PC-3 (cell line): Measurements from ENCODE around the gene TIMP1. TPM values are rescaled to one million over a fixed set of nuclear protein-coding genes. Genes with fewer than 3 reads are reported as not detected.

Source experiments
- ATAC-seq: fragments of 200-7000 bp; cut with Tn5 transposase; 2 replicates; pipeline ENCODE4 v1.9.1; 2020; ENCODE audit warnings: mild to moderate bottlenecking, moderate library complexity
- BruUV-seq: library from RNA; stranded (reverse); fragments of 400-500 nt; replicated peaks from 2 replicates; lab custom pipeline; 2021; lab: Mats Ljungman, UMichigan
- CTCF ChIA-PET: fragments of 300-600 bp; sonication (Branson Sonifier 250); formaldehyde crosslinking; loops from one replicate; lab custom pipeline; 2022; ENCODE audit warnings: antibody characterized with exemption; lab: Charles Lee
- POLR2A ChIA-PET: fragments of 300-600 bp; sonication (Branson Sonifier 250); formaldehyde crosslinking; loops from one replicate; lab custom pipeline; 2022; ENCODE audit warnings: antibody characterized with exemption; ENCODE audit not compliant: unreplicated experiment; lab: Charles Lee
- DNase-seq: peaks from one replicate; pipeline ENCODE4 v3.0.0-alpha.2; 2015
- H2AFZ ChIP-seq: fragments of 300-600 bp; sonication (generic); 2 replicates; pipeline ENCODE4 v1.6.0; 2016; ENCODE audit warnings: antibody characterized with exemption, low read length
- H3F3A ChIP-seq: fragments of 300-600 bp; sonication (generic); one replicate; pipeline ENCODE4 v1.6.0; 2017; ENCODE audit warnings: antibody characterized with exemption, low read length, control low read depth, mild to moderate bottlenecking; ENCODE audit not compliant: unreplicated experiment
- H3K27ac ChIP-seq: fragments of 300-600 bp; sonication (generic); 2 replicates; pipeline ENCODE4 v1.5.1; 2016; ENCODE audit warnings: mild to moderate bottlenecking, low read length
- H3K27me3 ChIP-seq: fragments of 300-600 bp; sonication (generic); 2 replicates; pipeline ENCODE4 v1.6.1; 2016; ENCODE audit warnings: low read length, mixed read lengths
- H3K36me3 ChIP-seq: fragments of 300-600 bp; sonication (generic); 2 replicates; pipeline ENCODE4 v1.6.1; 2016; ENCODE audit warnings: low read depth, mixed run types, low read length, mixed read lengths
- H3K4me1 ChIP-seq: fragments of 300-600 bp; sonication (generic); 2 replicates; pipeline ENCODE4 v1.5.1; 2016; ENCODE audit warnings: low read length; ENCODE audit not compliant: insufficient read depth
- H3K4me2 ChIP-seq: fragments of 300-600 bp; sonication (generic); 2 replicates; pipeline ENCODE4 v1.6.0; 2016; ENCODE audit warnings: low read length
- H3K4me3 ChIP-seq: fragments of 300-600 bp; sonication (generic); 2 replicates; pipeline ENCODE4 v1.5.1; 2016; ENCODE audit warnings: mild to moderate bottlenecking, low read length, mixed read lengths
- H3K79me2 ChIP-seq: fragments of 300-600 bp; sonication (generic); 2 replicates; pipeline ENCODE4 v1.6.1; 2017; ENCODE audit warnings: low read length, mixed read lengths
- H3K9ac ChIP-seq: fragments of 300-600 bp; sonication (generic); 2 replicates; pipeline ENCODE4 v1.6.0; 2016; ENCODE audit warnings: mild to moderate bottlenecking, low read length
- H3K9me2 ChIP-seq: fragments of 300-600 bp; sonication (generic); replicated peaks from 2 replicates; pipeline ENCODE4 v1.6.1; 2016; ENCODE audit warnings: mixed run types, low read length, mixed read lengths
- H3K9me3 ChIP-seq: fragments of 300-600 bp; sonication (generic); 2 replicates; pipeline ENCODE4 v1.6.1; 2016; ENCODE audit warnings: low read length, mixed read lengths
- H4K20me1 ChIP-seq: fragments of 300-600 bp; sonication (generic); 2 replicates; pipeline ENCODE4 v1.6.1; 2016; ENCODE audit warnings: low read length, mixed read lengths
- EZH2 ChIP-seq: fragments of 300-600 bp; sonication (generic); IDR thresholded peaks from one replicate; pipeline ENCODE4 v1.6.1; 2017; ENCODE audit warnings: antibody characterized with exemption, mild to moderate bottlenecking, low read length; ENCODE audit not compliant: unreplicated experiment
- EZH2phosphoT487 ChIP-seq: fragments of 300-600 bp; sonication (generic); IDR thresholded peaks from 2 replicates; pipeline ENCODE4 v1.6.1; 2018; ENCODE audit warnings: mild to moderate bottlenecking, antibody characterized with exemption, low read length, borderline replicate concordance
- intact Hi-C: fragments of 100-400 bp; cut with micrococcal nuclease; formaldehyde crosslinking; loops from 2 replicates; pipeline ENCODE4 v1.9.0; 2023
- total RNA-seq: library from RNA; depleted of rRNA; stranded (reverse); fragments of >200 nt; gene quantifications from 2 replicates; pipeline ENCODE4 v1.2.3, GENCODE V29; 2014
- TF ChIP-seq, protein P1 (sequence below): fragments of 300-600 bp; sonication (generic); conservative IDR thresholded peaks from 2 replicates; pipeline ENCODE4 v1.5.1; 2017; ENCODE audit warnings: antibody characterized with exemption, low read depth, mild to moderate bottlenecking, low read length

TIMP1 gene
- total RNA-seq, 1 experiment from 2014 or later = 222 TPM

DNA sequence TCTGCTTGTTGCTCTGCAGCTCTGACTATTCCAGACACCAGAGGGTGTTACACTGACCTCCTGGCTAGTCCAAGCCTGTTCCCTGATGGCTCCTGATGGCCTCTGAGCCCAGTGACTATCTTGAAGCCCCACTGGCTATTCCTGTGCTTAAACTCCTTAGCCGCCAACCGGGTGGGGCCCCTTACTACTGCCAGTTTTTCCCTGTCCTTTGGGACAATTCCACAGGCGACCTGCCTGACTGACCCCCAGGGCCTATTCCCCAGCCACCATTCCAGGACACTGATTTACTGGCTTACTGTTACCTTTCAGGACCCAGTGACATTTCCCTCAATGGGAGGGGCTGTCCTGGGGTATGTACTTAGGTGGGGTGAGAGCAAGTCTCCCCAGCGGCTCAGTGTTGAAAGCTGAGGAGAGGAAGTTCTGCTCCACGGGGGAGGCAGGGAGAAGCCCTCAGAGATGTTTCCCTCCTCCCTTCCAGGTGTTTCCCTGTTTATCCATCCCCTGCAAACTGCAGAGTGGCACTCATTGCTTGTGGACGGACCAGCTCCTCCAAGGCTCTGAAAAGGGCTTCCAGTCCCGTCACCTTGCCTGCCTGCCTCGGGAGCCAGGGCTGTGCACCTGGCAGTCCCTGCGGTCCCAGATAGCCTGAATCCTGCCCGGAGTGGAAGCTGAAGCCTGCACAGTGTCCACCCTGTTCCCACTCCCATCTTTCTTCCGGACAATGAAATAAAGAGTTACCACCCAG is 4.0 kb downstream of the TIMP1 start:
- no peak overlapping the region for H2AFZ ChIP-seq
- ATAC-seq (no peak), DNase-seq (no peak)
- H3K4me3 ChIP-seq = no peak overlapping the region
- H3K27ac ChIP-seq = no peak overlapping the region
- TF ChIP-seq EZH2 (no peak), EZH2phosphoT487 (no peak)
- TF ChIP-seq, protein P1, sequence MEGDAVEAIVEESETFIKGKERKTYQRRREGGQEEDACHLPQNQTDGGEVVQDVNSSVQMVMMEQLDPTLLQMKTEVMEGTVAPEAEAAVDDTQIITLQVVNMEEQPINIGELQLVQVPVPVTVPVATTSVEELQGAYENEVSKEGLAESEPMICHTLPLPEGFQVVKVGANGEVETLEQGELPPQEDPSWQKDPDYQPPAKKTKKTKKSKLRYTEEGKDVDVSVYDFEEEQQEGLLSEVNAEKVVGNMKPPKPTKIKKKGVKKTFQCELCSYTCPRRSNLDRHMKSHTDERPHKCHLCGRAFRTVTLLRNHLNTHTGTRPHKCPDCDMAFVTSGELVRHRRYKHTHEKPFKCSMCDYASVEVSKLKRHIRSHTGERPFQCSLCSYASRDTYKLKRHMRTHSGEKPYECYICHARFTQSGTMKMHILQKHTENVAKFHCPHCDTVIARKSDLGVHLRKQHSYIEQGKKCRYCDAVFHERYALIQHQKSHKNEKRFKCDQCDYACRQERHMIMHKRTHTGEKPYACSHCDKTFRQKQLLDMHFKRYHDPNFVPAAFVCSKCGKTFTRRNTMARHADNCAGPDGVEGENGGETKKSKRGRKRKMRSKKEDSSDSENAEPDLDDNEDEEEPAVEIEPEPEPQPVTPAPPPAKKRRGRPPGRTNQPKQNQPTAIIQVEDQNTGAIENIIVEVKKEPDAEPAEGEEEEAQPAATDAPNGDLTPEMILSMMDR = no peak
- H4K20me1 ChIP-seq = no peaks in the 10 kb centered on the region
- POLR2A ChIA-PET = no interaction called here
- H3K79me2 ChIP-seq = peaks cover 18% of the 10 kb centered on the region
- H3K9me2 ChIP-seq = no peaks in the 10 kb centered on the region
- CTCF ChIA-PET = no interaction called here
- BruUV-seq = no TSS peak
- no peaks in the 10 kb centered on the region for H3K27me3 ChIP-seq
- H3F3A ChIP-seq = no peaks in the 10 kb centered on the region
- no peaks in the 10 kb centered on the region for H3K9me3 ChIP-seq
- H3K4me1 ChIP-seq = peaks cover 20% of the 10 kb centered on the region
- H3K4me2 ChIP-seq = no peak overlapping the region
- no peaks in the 10 kb centered on the region; the same call in 1 of the 2 replicates for H3K36me3 ChIP-seq
- H3K9ac ChIP-seq = no peak overlapping the region
- intact Hi-C loops = no loop called here

DNA sequence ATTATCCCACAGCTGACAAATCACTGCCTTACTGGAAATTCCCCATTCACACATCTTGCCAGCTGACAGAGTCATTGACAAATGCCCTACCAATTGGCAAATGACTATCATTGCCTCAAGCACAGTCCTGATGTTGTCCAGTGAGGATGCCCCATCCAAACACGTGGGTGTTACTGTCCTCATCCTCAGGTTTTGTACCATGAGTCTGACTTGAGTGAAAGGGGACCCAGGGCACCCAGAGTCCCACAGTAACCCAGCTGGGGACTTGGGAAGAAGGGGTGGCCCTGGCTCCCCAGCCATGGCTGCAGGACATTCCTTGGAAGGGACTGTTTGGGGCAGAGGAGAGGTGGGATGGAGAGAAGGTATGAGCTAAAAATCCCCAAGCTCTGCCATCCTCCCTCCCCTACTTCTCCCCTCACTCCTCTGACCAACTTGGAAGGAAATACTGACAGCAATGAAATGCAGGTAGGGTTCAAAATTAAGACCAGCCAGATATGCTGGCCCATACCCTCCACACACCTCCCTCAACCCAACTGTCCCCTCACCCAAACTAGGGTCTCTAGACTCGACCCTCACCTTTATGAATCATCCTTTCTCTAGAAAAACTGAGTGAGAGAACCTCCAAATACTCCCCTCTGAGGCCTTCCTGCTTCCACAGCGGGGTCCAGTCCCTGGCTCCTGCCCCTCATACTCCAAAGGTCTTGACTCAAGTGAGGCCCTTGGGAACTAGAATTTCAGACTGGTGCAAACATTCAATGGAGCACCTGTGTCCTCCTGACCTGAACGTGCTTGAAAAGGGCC is 5.1 kb downstream of the TIMP1 start:
- Histone ChIP-seq H3K4me3 (no peak overlapping the region), H3K9me2 (no peaks in the 10 kb centered on the region), H4K20me1 (no peaks in the 10 kb centered on the region), H3K27ac (no peak overlapping the region), H3K4me1 (peaks cover 14% of the 10 kb centered on the region), H2AFZ (no peak overlapping the region), H3K4me2 (no peak overlapping the region), H3K36me3 (no peaks in the 10 kb centered on the region; the same call in 1 of the 2 replicates), H3K79me2 (peaks cover 18% of the 10 kb centered on the region), H3K9ac (no peak overlapping the region), H3F3A (no peaks in the 10 kb centered on the region), H3K9me3 (no peaks in the 10 kb centered on the region), H3K27me3 (no peaks in the 10 kb centered on the region)
- no TSS peak for BruUV-seq
- intact Hi-C loops = no loop called here
- ChIA-PET POLR2A (no interaction called here), CTCF (no interaction called here)
- ATAC-seq (no peak), DNase-seq (no peak)
- TF ChIP-seq EZH2 (no peak), EZH2phosphoT487 (no peak)
- TF ChIP-seq, protein P1 = no peak
